HG02981 (cell line): ENCODE results near the gene AMY1A.
"Not testable (repeated sequence)": the region's sequence is repeated elsewhere in the genome, so short reads cannot be mapped to it uniquely, and the experiment has no call there.

Experiments used
- ATAC-seq: cut with Tn5 transposase; IDR thresholded peaks from one replicate; pipeline ENCODE4 v1.9.1; 2021; ENCODE audit warnings: mild to moderate bottlenecking, moderate library complexity; ENCODE audit not compliant: unreplicated experiment

The AMY1A gene

GRCh38 chr1:103655460-103655859 is at the start of gene AMY1A:
Gene AMY1A, plus strand, starts transcription at chr1:103655760. Its CDS starts 571 bp downstream, at chr1:103656331.
- ATAC-seq: not testable (repeated sequence)

- ATAC-seq: no peak
Measured at GRCh38 chr1:103616362-103616761, 39.2 kb upstream of the AMY1A start.

- ATAC-seq: not testable (repeated sequence)
Measured at GRCh38 chr1:103616994-103617477, 38.5 kb upstream of the AMY1A start, which contains the start of gene AMY2A. Gene AMY2A, plus strand, starts transcription at chr1:103617427. Its CDS starts 14 bp downstream, at chr1:103617441.

GRCh38 chr1:103627436-103627835 is 28.1 kb upstream of the AMY1A start:
- not testable (repeated sequence) for ATAC-seq

- ATAC-seq: not testable (repeated sequence)
Measured at GRCh38 chr1:103641194-103641593, 14.4 kb upstream of the AMY1A start.

- not testable (repeated sequence) for ATAC-seq
Measured at GRCh38 chr1:103643908-103644307, 11.7 kb upstream of the AMY1A start.

- ATAC-seq: not testable (repeated sequence)
Measured at GRCh38 chr1:103650305-103650704, 5.3 kb upstream of the AMY1A start.

GRCh38 chr1:103650889-103651288 is 4.7 kb upstream of the AMY1A start:
- not testable (repeated sequence) for ATAC-seq

GRCh38 chr1:103654133-103654532 is 1.4 kb upstream of the AMY1A start:
- not testable (repeated sequence) for ATAC-seq

- ATAC-seq: not testable (repeated sequence)
Measured at GRCh38 chr1:103676335-103676734, 20.8 kb downstream of the AMY1A start.

GRCh38 chr1:103696110-103696509 is 40.5 kb downstream of the AMY1A start, which contains the start of gene AMY1B:
Gene AMY1B, minus strand, starts transcription at chr1:103696210. Its CDS starts 571 bp downstream, at chr1:103695639.
- ATAC-seq: not testable (repeated sequence)

- not testable (repeated sequence) for ATAC-seq
Measured at GRCh38 chr1:103697430-103697829, 41.9 kb downstream of the AMY1A start.

- ATAC-seq: not testable (repeated sequence)
Measured at GRCh38 chr1:103700669-103701068, 45.1 kb downstream of the AMY1A start.

- not testable (repeated sequence) for ATAC-seq
Measured at GRCh38 chr1:103701256-103701655, 45.7 kb downstream of the AMY1A start.

- not testable (repeated sequence) for ATAC-seq
Measured at GRCh38 chr1:103707670-103708069, 52.1 kb downstream of the AMY1A start.

GRCh38 chr1:103710381-103710780 is 54.8 kb downstream of the AMY1A start:
- ATAC-seq: not testable (repeated sequence)
